Measurements from ENCODE around the gene LGI2. TPM values are rescaled to one million over a fixed set of nuclear protein-coding genes. Genes with fewer than 3 reads are reported as not detected.

The LGI2 gene
- total and polyA plus RNA-seq, 7 donors: 0.23 to 6.7 (median 1.8) TPM; not detected in 1

DNA sequence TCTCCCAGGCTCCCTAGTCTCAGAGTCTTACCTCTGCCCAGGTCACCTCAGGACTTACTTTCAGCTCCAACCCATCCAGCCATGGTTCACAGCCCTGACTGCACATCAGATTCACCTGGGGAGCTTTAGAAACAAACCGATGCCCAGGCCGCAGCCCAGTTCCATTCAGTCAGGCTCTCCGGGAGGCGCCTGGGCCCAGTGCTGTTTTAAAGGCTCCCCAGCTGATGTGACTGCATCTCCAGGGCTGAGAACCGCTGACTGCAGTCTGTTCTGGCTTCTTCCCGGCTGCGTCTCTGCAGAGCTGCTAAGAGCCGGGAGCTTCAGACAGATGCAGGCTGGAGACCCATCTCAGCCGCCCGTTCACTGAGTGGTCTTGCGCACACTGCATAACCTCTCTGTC lies 44.4 kb upstream of the LGI2 start:
- TF ChIP-seq POLR2A (IDR thresholded peaks at IDR 0.05): no peak
- no peak for TF ChIP-seq EP300 (IDR thresholded peaks at IDR 0.05)
- TF ChIP-seq CTCF (IDR thresholded peaks at IDR 0.05): no peak
- no peak for TF ChIP-seq POLR2AphosphoS5 (IDR thresholded peaks at IDR 0.05)
- WGBS, 2 donors: 93 to 96% methylated on average over 11 of the region's 11 CpGs
- H3K36me3 ChIP-seq: no peaks in the 10 kb centered on the region
- H3K4me3 ChIP-seq: no peak overlapping the region
- no peak for DNase-seq
- H3K4me1 ChIP-seq: no peaks in the 10 kb centered on the region
- H3K27ac ChIP-seq: no peak overlapping the region
- intact Hi-C loops (cut with DNase I): no loop called here
- no peaks in the 10 kb centered on the region for H3K9me3 ChIP-seq
- no peaks in the 10 kb centered on the region for H3K27me3 ChIP-seq

DNA sequence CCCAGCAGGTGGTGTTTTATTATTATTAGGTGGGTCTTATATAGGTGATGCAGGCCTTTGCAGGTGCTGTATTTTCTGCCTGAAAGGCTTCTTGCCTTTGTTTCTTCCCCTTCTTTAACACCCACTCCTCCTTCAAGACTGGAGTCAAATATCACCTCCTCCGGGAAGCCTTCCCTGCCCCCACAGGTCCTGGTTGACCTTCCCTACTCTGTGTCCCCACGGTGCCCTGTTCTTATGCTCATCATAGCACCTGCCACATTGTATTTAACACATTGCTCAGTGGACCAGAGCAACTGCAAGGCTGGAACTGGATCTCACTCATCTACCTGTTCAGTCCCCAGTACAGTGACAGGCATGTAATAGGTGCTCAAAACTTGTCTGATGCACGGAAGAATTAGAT lies 39.8 kb upstream of the LGI2 start:
- WGBS, 2 donors: 83 to 87% methylated on average over 3 of the region's 3 CpGs
- H3K36me3 ChIP-seq: no peaks in the 10 kb centered on the region
- no peak overlapping the region for H3K27ac ChIP-seq
- no peaks in the 10 kb centered on the region for H3K27me3 ChIP-seq
- H3K4me3 ChIP-seq: no peak overlapping the region
- TF ChIP-seq POLR2A (IDR thresholded peaks at IDR 0.05) (no peak), EP300 (IDR thresholded peaks at IDR 0.05) (no peak), POLR2AphosphoS5 (IDR thresholded peaks at IDR 0.05) (no peak), CTCF (IDR thresholded peaks at IDR 0.05) (no peak)
- no peak for DNase-seq
- no peaks in the 10 kb centered on the region for H3K4me1 ChIP-seq
- intact Hi-C loops (cut with DNase I): no loop called here
- no peaks in the 10 kb centered on the region for H3K9me3 ChIP-seq

DNA sequence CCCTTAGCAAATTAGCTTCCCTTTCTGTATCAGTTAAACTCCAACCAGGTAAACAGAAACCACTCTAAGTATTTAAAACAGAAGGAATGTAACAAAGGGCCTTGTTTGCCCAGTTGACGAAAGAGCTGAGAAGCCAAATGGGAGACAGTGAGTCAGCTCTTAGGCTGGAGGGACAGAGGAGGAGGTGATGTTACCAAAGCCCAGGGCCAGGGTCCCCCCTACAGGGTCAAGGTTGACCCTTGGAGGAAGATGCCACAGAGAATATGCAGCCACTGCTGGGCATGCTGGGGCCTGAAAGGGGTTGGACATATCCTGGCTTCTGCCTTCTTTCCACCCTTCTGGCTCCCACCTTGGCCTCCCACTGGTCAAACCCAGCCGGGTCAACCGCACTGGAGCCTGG lies 38.3 kb upstream of the LGI2 start:
- 82 to 86% methylated on average over 3 of the region's 3 CpGs for WGBS, 2 donors
- Histone ChIP-seq H3K9me3 (no peaks in the 10 kb centered on the region), H3K27me3 (no peaks in the 10 kb centered on the region), H3K27ac (no peak overlapping the region), H3K4me1 (no peaks in the 10 kb centered on the region), H3K36me3 (no peaks in the 10 kb centered on the region), H3K4me3 (no peak overlapping the region)
- intact Hi-C loops (cut with DNase I): no loop called here
- DNase-seq: no peak
- TF ChIP-seq POLR2AphosphoS5 (IDR thresholded peaks at IDR 0.05) (no peak), POLR2A (IDR thresholded peaks at IDR 0.05) (no peak), CTCF (IDR thresholded peaks at IDR 0.05) (no peak), EP300 (IDR thresholded peaks at IDR 0.05) (no peak)

GRCh38 chr4:25068386-25068785 lies 37.6 kb upstream of the LGI2 start:
- TF ChIP-seq POLR2A (IDR thresholded peaks at IDR 0.05): no peak
- no peak for TF ChIP-seq POLR2AphosphoS5 (IDR thresholded peaks at IDR 0.05)
- TF ChIP-seq CTCF (IDR thresholded peaks at IDR 0.05): no peak
- TF ChIP-seq EP300 (IDR thresholded peaks at IDR 0.05): no peak
- WGBS, 2 donors: 85 to 90% methylated on average over 3 of the region's 3 CpGs
- no peak overlapping the region for H3K27ac ChIP-seq
- DNase-seq: no peak
- H3K4me1 ChIP-seq: no peaks in the 10 kb centered on the region
- H3K9me3 ChIP-seq: no peaks in the 10 kb centered on the region
- no peak overlapping the region for H3K4me3 ChIP-seq
- intact Hi-C loops (cut with DNase I): no loop called here
- no peaks in the 10 kb centered on the region for H3K36me3 ChIP-seq
- no peaks in the 10 kb centered on the region for H3K27me3 ChIP-seq

DNA sequence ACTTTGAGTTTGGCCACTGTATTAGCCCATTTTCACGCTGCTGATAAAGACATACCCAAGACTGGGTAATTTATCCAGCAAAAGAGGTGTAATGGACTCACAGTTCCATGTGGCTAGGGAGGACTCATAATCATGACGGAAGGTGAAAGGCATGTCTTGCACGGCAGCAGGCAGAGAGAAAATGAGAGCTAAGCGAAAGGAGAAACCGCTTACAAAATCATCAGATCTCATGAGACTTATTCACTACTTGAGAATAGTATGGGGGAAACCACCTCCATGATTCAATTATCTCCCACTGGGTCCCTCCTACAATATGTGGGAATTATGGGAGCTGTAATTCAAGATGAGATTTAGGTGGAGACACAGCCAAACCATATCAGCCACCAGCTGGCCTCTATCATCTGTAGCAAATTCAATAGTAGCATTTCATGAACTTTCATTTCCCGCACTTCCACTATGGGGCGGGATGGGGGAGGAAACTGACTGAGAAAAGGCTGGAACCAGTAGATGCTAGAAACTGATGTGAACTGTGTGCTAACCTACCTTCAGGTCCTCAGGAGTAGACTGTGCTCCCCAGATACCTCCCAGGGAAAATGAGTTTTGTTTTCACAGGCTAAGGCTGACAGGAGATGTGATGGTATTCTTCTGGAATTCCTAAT lies 35.3 kb upstream of the LGI2 start:
- TF ChIP-seq CTCF (IDR thresholded peaks at IDR 0.05) (no peak), POLR2AphosphoS5 (IDR thresholded peaks at IDR 0.05) (no peak), EP300 (IDR thresholded peaks at IDR 0.05) (no peak), POLR2A (IDR thresholded peaks at IDR 0.05) (no peak)
- Histone ChIP-seq H3K9me3 (no peaks in the 10 kb centered on the region), H3K27me3 (no peaks in the 10 kb centered on the region), H3K4me3 (no peak overlapping the region), H3K36me3 (no peaks in the 10 kb centered on the region), H3K27ac (no peak overlapping the region), H3K4me1 (no peaks in the 10 kb centered on the region)
- intact Hi-C loops (cut with DNase I): no loop called here
- 95% methylated on average over 7 of the region's 7 CpGs for WGBS, 2 donors
- DNase-seq: no peak
